ENCODE results near the gene INSR. TPM values are rescaled to one million over a fixed set of nuclear protein-coding genes. Genes with fewer than 3 reads are reported as not detected.
"Not testable (repeated sequence)": the region's sequence is repeated elsewhere in the genome, so short reads cannot be mapped to it uniquely, and the experiment has no call there.

Gene INSR
- polyA plus RNA-seq, 3 donors: 26.6 to 37.0 (median 31.9) TPM

DNA sequence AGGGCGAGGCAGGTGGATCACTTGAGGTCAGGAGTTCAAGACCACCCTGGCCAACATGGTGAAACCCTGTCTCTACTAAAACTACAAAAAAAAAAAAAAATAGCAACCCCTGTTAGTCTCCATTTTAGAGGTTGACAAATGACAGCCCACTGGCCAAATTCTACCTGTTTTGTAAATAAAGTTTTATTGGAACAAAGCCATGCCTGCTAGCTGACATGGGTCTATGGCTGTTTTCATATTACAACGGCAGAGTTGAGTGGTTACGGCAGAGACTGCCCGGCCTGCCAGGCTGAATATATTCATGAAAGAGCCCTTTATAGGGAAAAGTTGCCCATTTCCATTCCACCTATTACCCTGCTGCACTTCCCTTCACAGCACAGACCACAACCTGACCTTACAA is 121.4 kb downstream of the INSR start:
- DNase-seq (ENCODE audit: extremely low read depth in 1 of 11, low read depth in 9 of 11, low spot score in 4 of 11): no peak

DNA sequence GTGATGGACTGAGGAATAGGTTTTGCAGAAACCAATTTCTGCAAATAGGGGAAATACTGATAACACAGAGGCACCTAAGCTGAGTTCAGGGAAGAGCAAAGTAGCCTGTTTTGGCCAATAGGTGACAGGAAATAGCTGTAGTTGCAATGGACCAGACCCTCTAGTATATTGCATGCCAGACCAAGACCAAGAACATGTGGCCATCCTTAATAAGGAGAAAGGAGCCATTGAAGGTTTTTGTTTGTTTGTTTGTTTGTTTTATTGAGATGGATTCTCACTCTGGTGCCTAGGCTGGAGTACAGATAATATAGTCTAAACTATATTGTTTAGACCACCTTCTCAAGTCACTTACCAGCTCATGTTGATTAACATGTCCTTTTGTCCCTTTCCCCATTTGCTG is 123.2 kb downstream of the INSR start:
- no peak for DNase-seq (ENCODE audit: extremely low read depth in 1 of 11, low read depth in 9 of 11, low spot score in 4 of 11)

DNA sequence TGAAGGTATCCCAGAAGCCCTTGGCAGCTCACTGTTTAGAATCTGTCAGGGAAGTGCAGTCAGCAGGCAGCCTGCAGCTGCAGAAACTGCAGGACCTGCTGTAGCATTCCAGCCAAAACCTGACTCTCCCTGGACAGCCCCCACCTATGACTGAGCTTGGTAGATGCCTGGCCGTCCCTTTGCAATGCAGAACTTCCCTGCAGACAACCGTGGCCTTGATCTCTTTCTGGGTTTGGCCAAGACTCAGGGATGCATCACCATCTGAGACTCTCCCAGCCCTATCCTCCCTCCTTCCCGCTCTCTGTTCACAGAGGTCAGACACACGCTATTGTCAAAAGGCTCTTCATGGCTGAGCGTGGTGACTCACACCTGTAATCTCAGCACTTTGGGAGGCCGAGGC is 125.3 kb downstream of the INSR start:
- DNase-seq (ENCODE audit: extremely low read depth in 1 of 11, low read depth in 9 of 11, low spot score in 4 of 11): no peak

DNA sequence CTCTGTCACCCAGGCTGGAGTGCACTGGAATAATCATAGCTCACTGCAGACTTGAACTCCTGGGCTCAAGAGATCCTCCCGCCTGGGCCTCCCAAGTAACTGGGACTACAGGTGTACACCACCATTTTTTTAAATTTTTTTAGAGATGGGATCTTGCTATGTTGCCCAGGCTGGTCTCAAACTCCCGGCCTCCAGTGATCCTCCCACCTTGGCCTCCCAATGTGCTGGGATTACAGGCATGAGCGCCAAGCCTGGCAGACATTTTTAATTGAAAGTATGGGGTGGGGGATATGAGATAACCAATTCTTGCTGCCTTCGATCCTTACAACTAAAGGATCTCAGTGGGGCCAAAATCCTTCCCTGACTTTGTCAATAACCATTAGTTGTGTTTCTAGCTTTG is 132.9 kb downstream of the INSR start:
- DNase-seq (ENCODE audit: extremely low read depth in 1 of 11, low read depth in 9 of 11, low spot score in 4 of 11): no peak

GRCh38 chr19:7159105-7159933 is 134.9 kb downstream of the INSR start:
- peak in 9 of 11 donors; percentile 18 to 55 (median 38) for DNase-seq (ENCODE audit: extremely low read depth in 1 of 11, low read depth in 9 of 11, low spot score in 4 of 11)

GRCh38 chr19:7153022-7153421 is 141.2 kb downstream of the INSR start:
- DNase-seq (ENCODE audit: extremely low read depth in 1 of 11, low read depth in 9 of 11, low spot score in 4 of 11): no peak

DNA sequence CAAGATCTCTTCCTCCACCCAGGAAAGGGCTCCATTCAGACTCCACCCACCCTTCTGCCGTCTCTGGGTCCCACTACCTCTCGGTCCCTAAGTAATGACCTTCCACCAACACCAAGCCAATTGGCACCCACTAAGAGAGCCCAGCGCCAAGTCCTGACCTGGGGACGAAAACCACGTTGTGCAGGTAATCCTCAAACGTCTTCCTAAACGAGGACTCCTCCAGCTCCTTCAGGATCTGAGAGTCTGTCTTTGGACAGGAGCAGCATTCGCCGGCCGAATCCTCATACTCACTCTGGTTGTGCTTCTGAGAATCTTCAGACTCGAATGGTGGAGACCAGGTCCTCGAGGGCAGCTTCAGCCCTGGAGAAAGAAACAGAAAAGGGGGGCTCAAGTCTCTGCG is 141.6 kb downstream of the INSR start:
- no peak for DNase-seq (ENCODE audit: extremely low read depth in 1 of 11, low read depth in 9 of 11, low spot score in 4 of 11)

DNA sequence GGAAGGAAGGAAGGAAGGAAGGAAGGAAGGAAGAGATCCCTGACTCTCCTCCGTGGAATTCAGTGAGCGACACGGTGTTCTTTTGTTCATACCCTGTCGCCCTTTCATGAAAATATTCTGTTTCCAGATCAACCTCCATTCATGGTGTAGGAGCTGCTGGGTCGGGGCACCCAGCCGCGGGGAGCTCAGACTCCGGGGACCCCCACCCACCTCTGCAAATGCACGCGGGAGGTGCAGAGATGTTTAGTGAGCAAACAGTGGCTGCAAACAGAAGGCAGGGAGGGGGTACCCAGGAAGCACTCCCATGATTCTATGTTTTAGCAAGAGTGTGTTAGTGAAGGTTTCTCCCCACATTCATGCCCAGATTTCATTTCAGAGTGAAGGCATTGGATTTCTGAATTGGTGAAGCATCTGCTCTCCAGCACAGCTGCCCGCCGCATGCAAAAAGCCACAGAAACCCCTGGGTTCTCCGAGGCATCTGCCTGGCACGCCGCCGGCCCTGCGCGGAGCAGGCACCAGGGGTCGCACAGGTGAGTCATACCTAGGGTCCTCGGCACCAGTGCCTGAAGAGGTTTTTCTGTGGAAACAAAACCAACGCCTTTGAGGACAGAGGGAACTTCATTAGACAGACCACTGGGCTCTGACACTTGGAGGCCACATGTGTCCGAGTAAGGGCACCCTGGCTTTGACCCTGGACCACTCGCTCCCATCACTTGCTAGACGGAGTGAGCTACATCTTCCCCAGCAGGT is 144.1 kb downstream of the INSR start:
- no peak for DNase-seq (ENCODE audit: extremely low read depth in 1 of 11, low read depth in 9 of 11, low spot score in 4 of 11)

GRCh38 chr19:7147119-7147675 is 147.0 kb downstream of the INSR start:
- DNase-seq (ENCODE audit: extremely low read depth in 1 of 11, low read depth in 9 of 11, low spot score in 4 of 11): not testable (repeated sequence)

DNA sequence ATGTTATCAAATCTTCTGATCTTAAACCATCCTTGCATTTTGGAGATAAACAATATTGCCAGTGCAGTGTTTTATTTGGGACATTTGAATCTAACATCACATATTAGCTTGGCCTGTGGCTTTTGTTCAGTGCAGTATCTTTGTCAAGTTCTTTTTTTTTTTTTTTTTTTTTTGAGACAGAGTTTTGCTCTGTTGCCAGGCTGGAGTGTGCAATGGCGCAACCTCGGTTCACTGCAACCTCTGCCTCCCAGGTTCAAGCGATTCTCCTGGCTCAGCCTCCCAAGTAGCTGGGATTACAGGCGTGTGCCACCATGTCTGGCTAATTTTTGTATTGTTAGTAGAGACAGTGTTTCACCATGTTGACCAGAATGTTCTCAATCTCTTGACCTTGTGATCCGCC is 148.1 kb downstream of the INSR start:
- DNase-seq (ENCODE audit: extremely low read depth in 1 of 11, low read depth in 9 of 11, low spot score in 4 of 11): not testable (repeated sequence)

DNA sequence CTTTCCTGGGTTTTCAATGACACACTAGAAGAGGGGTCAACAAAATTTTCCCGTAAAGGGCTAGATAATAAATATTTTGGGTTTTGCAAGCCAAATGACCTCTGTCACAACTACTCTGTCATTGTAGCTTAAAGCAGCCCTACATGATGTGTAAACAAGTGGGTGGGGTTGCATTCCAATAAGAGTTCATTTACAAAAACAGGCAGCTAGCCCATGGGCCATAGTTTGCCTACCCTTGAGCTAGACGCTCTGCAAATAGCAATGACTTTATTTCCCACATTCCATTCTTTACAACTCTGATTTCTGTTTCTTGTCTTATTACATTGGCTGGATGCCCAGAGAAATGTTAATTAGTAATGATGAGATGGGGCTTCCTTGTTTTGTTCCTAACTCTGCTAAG is 148.7 kb downstream of the INSR start:
- no peak for DNase-seq (ENCODE audit: extremely low read depth in 1 of 11, low read depth in 9 of 11, low spot score in 4 of 11)

DNA sequence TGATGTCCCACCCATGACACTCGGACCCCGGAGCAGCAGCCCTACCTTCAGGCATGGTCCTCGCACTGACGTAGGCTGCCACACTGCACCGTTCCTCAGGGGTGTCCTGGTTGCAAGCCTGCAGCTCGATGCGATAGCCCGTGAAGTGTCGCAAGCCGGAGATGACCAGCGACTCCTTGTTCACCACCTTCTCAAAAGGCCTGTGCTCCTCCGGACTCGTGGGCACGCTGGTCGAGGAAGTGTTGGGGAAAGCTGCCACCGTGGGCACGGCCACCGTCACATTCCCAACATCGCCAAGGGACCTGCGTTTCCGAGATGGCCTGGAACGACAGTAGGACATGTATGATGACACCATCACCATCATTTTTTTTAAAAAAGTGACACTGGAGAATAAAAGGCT is 151.4 kb downstream of the INSR start:
- DNase-seq (ENCODE audit: extremely low read depth in 1 of 11, low read depth in 9 of 11, low spot score in 4 of 11): no peak

DNA sequence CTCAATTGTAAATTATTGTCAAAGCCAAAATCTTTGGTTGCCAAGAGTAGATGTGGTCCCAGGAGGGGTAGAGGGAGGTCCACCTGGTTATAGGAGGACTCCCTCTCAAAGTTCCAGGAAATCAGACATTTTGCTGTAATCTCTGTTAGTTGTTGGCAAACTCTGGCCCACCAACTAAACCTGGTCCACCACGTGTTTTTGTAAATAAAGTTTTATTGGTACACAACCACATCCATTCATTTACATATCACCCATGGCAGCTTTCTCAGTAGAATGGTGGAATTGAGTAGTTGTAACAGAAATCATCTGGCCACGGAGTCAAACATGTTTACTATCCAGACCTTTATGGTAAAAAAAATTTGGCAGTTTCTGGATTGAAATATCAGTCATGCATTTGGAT is 154.1 kb downstream of the INSR start:
- no peak for DNase-seq (ENCODE audit: extremely low read depth in 1 of 11, low read depth in 9 of 11, low spot score in 4 of 11)

DNA sequence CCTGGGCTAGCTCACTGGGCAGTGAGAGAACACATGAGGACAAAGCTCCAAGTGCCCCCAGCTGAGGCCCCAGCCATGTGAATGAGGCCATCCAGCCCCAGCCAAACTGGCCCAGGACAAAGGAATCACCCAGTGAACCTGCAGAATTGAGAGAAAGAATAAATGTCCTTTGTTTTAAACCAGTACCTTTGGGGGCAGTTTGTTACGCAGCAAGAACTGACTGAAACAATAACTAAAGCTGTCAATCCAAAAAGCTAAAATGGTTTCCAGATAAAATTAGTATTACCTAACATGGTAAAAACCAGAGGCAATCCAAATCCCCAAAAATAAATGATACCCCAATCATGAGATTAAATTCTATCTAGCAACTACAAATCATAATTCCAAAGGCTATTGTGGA is 155.1 kb downstream of the INSR start:
- no peak for DNase-seq (ENCODE audit: extremely low read depth in 1 of 11, low read depth in 9 of 11, low spot score in 4 of 11)

- no peak for DNase-seq (ENCODE audit: extremely low read depth in 1 of 11, low read depth in 9 of 11, low spot score in 4 of 11)
Measured at GRCh38 chr19:7138402-7138801, 155.8 kb downstream of the INSR start.

- DNase-seq (ENCODE audit: extremely low read depth in 1 of 11, low read depth in 9 of 11, low spot score in 4 of 11): no peak
Measured at GRCh38 chr19:7137120-7137519, 157.1 kb downstream of the INSR start.

- DNase-seq (ENCODE audit: extremely low read depth in 1 of 11, low read depth in 9 of 11, low spot score in 4 of 11): no peak
Measured at GRCh38 chr19:7132054-7132453, 162.2 kb downstream of the INSR start.

GRCh38 chr19:7130043-7130442 is 164.2 kb downstream of the INSR start:
- DNase-seq (ENCODE audit: extremely low read depth in 1 of 11, low read depth in 9 of 11, low spot score in 4 of 11): no peak

DNA sequence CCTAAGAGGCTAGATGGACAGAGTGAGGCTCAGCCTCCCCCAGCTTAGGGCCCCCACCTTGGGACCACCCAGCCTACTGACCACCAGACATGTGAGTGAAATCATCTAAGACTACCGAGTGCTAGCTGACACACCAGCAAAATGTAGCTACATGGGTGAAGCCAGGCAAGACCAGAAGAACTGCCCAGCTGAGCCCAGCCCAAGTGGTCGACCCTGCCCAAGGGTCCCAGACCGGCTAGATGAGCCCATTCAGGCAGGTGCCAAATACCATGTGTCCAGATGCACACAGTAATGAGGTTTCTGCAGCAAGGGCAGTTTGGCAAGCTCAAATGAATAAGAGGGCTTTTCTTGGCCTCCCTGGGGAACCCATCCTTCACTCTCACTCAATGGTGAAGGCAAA is 168.1 kb downstream of the INSR start:
- no peak for DNase-seq (ENCODE audit: extremely low read depth in 1 of 11, low read depth in 9 of 11, low spot score in 4 of 11)

DNA sequence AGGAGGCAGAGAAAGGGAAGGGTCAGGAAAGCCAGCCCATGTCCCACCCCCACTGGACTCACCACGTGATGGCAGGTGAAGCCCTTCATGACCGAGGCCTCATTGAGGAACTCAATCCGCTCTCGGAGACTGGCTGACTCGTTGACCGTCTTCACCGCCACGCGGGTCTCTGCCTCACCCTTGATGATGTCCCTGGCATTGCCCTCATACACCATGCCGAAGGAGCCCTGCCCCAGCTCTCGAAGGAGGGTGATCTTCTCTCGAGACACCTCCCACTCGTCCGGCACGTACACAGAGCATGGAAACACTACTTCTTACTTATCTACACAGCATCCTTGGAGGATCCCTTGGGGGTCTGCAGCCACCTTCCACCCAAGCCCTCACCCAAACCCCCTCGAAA is 169.0 kb downstream of the INSR start:
- no peak for DNase-seq (ENCODE audit: extremely low read depth in 1 of 11, low read depth in 9 of 11, low spot score in 4 of 11)
